Liver (tissue), 9 donors: ENCODE measurements around the gene CENPO. TPM values are rescaled to one million over a fixed set of nuclear protein-coding genes. Genes with fewer than 3 reads are reported as not detected.

Source experiments
- DNase-seq: peaks from one replicate; pipeline ENCODE4 v3.0.0-alpha.2; 2017; ENCODE audit warnings: low spot score
- H3K27ac ChIP-seq, 2 donors: one replicate each; pipeline ENCODE4 v1.7.0; 2013; ENCODE audit warnings: inconsistent platforms in 2 of 2, low read length in 2 of 2, control low read depth in 1 of 2, low read depth in 1 of 2, mild to moderate bottlenecking in 1 of 2
- H3K27me3 ChIP-seq, 4 donors: one replicate each; pipeline versions ENCODE4 v1.6.1 to v1.7.0; 2013; ENCODE audit warnings: low read length in 3 of 4, inconsistent platforms in 1 of 4, mild to moderate bottlenecking in 1 of 4, moderate library complexity in 1 of 4; ENCODE audit not compliant: control insufficient read depth in 4 of 4, insufficient read depth in 4 of 4
- H3K36me3 ChIP-seq, 4 donors: one replicate each; pipeline versions ENCODE4 v1.6.1 to v1.7.0; 2013; ENCODE audit warnings: low read length in 3 of 4, mild to moderate bottlenecking in 3 of 4, low read depth in 1 of 4, moderate library complexity in 1 of 4; ENCODE audit not compliant: control insufficient read depth in 4 of 4, insufficient read depth in 3 of 4
- H3K4me1 ChIP-seq, 4 donors: one replicate each; pipeline versions ENCODE4 v1.6.1 to v1.7.0; 2013; ENCODE audit warnings: low read length in 3 of 4, mild to moderate bottlenecking in 3 of 4, moderate library complexity in 1 of 4; ENCODE audit not compliant: control insufficient read depth in 4 of 4, insufficient read depth in 4 of 4
- H3K4me3 ChIP-seq, 3 donors: one replicate each; pipeline versions ENCODE4 v1.6.1 to v1.7.0; 2013; ENCODE audit warnings: low read length in 3 of 3, control low read depth in 1 of 3, low read depth in 1 of 3, mild to moderate bottlenecking in 1 of 3
- H3K9ac ChIP-seq, 2 donors: one replicate each; pipeline ENCODE4 v1.7.0; 2013; ENCODE audit warnings: low read length in 2 of 2, mild to moderate bottlenecking in 2 of 2, moderate library complexity in 2 of 2, control low read depth in 1 of 2, low read depth in 1 of 2
- H3K9me3 ChIP-seq, 4 donors: one replicate each; pipeline versions ENCODE4 v1.6.1 to v1.7.0; 2013; ENCODE audit warnings: low read length in 3 of 4; ENCODE audit not compliant: control insufficient read depth in 4 of 4
- ATF3 ChIP-seq: IDR thresholded peaks from 2 replicates; pipeline ENCODE4 v1.6.1; 2016; ENCODE audit warnings: antibody characterized with exemption
- CTCF ChIP-seq: fragments of 150-350 bp; IDR thresholded peaks from 2 replicates; pipeline ENCODE4 v1.5.1; 2017; ENCODE audit warnings: improper control_type of control experiment, low read depth, low read length; ENCODE audit not compliant: missing input control
- EGR1 ChIP-seq, 2 donors: IDR thresholded peaks; 2 replicates each; pipeline ENCODE4 v1.6.1; 2016 to 2018; ENCODE audit warnings: antibody characterized with exemption in 2 of 2, low read depth in 2 of 2
- FOXA2 ChIP-seq: IDR thresholded peaks from 2 replicates; pipeline ENCODE4 v1.6.1; 2016; ENCODE audit warnings: antibody characterized with exemption
- GABPA ChIP-seq, 2 donors: IDR thresholded peaks in 1 of 2; conservative IDR thresholded peaks in 1 of 2; 2 replicates each; pipeline ENCODE4 v1.6.1; 2016; ENCODE audit warnings: antibody characterized with exemption in 2 of 2, mild to moderate bottlenecking in 1 of 2, moderate library complexity in 1 of 2
- HNF4A ChIP-seq, 2 donors: conservative IDR thresholded peaks; 2 replicates each; pipeline ENCODE4 v1.6.1; 2016; ENCODE audit warnings: antibody characterized with exemption in 2 of 2, mild to moderate bottlenecking in 2 of 2
- HNF4G ChIP-seq: IDR thresholded peaks from 2 replicates; pipeline ENCODE4 v1.6.1; 2016; ENCODE audit warnings: antibody characterized with exemption
- JUND ChIP-seq, 2 donors: IDR thresholded peaks; 2 replicates each; pipeline ENCODE4 v1.6.1; 2016; ENCODE audit warnings: antibody characterized with exemption in 2 of 2
- MAX ChIP-seq: IDR thresholded peaks from 2 replicates; pipeline ENCODE4 v1.6.1; 2016; ENCODE audit warnings: antibody characterized with exemption
- NR2F2 ChIP-seq: IDR thresholded peaks from 2 replicates; pipeline ENCODE4 v1.6.1; 2016; ENCODE audit warnings: antibody characterized with exemption
- RAD21 ChIP-seq, 2 donors: IDR thresholded peaks; 2 replicates each; pipeline ENCODE4 v1.6.1; 2016; ENCODE audit warnings: antibody characterized with exemption in 2 of 2, mild to moderate bottlenecking in 2 of 2
- REST ChIP-seq: IDR thresholded peaks from 2 replicates; pipeline ENCODE4 v1.6.1; 2016; ENCODE audit warnings: antibody characterized with exemption, mild to moderate bottlenecking
- RXRA ChIP-seq, 2 donors: IDR thresholded peaks; 2 replicates each; pipeline ENCODE4 v1.6.1; 2017 to 2018; ENCODE audit warnings: antibody characterized with exemption in 2 of 2, mild to moderate bottlenecking in 1 of 2
- SP1 ChIP-seq: IDR thresholded peaks from 2 replicates; pipeline ENCODE4 v1.6.1; 2018; ENCODE audit warnings: antibody characterized with exemption, mild to moderate bottlenecking
- TAF1 ChIP-seq: conservative IDR thresholded peaks from 2 replicates; pipeline ENCODE4 v1.6.1; 2016; ENCODE audit warnings: antibody characterized with exemption, mild to moderate bottlenecking
- YY1 ChIP-seq: IDR thresholded peaks from 2 replicates; pipeline ENCODE4 v1.6.1; 2016; ENCODE audit warnings: antibody characterized with exemption, mild to moderate bottlenecking
- ZBTB33 ChIP-seq: IDR thresholded peaks from 2 replicates; pipeline ENCODE4 v1.6.1; 2016; ENCODE audit warnings: antibody characterized with exemption
- WGBS: extraction: QIAGEN DNeasy Blood & Tissue Kit; methylation state at CpG from one replicate; pipeline ENCODE4 v1.1.7; 2013; 5-methylcytosine and 5-hydroxymethylcytosine counted together
- polyA plus RNA-seq, 2 donors: library from polyadenylated mRNA; stranded (reverse) in 1 of 2; unstranded in 1 of 2; fragments of 200-250 nt in 1 of 2; fragments of >200 nt in 1 of 2; fragmentation: Nextera tagmentation in 1 of 2; extraction: Ambion mirVana in 1 of 2; gene quantifications; one replicate each; pipeline versions ENCODE4 v1.2.1 to v1.2.3, GENCODE V29; 2013 to 2015
- total RNA-seq, 2 donors: library from RNA; depleted of rRNA; stranded (reverse); fragments of >200 nt; gene quantifications; one replicate each; pipeline ENCODE4 v1.2.3, GENCODE V29; 2014
- donor health status: healthy.
- donor health status: healthy.
- donor health status: healthy.
- donor health status: healthy.
- donor health status: healthy.

The CENPO gene
- total and polyA plus RNA-seq, 4 donors: 2.2 to 17.8 (median 3.2) TPM

- DNase-seq: no peak
Observed at GRCh38 chr2:24830351-24830750, 37.1 kb downstream of the CENPO start.

More at GRCh38 chr2:24830351-24830750, 37.1 kb downstream of the CENPO start:
- H3K27me3 ChIP-seq: no peaks in the 10 kb centered on the region
- no peak overlapping the region for H3K4me3 ChIP-seq
- TF ChIP-seq REST (no peak), RXRA (IDR thresholded peaks at IDR 0.05) (no peak), EGR1 (IDR thresholded peaks at IDR 0.05; ENCODE audit: low read depth in 2 of 2) (no peak), MAX (no peak), JUND (IDR thresholded peaks at IDR 0.05) (no peak), NR2F2 (no peak), CTCF (peak; percentile 12), GABPA (IDR thresholded peaks at IDR 0.05 in 1 of 2, conservative IDR thresholded peaks at IDR 0.05 in 1 of 2) (no peak), HNF4G (no peak), HNF4A (conservative IDR thresholded peaks at IDR 0.05) (no peak), RAD21 (IDR thresholded peaks at IDR 0.05) (peak in 1 of 2 donors; percentile 57), SP1 (no peak), ZBTB33 (no peak), TAF1 (no peak), FOXA2 (no peak), ATF3 (no peak), YY1 (no peak)
- H3K36me3 ChIP-seq: peaks cover 0 to 2% (median 0%) of the 10 kb centered on the region in 4 donors
- no peaks in the 10 kb centered on the region for H3K9me3 ChIP-seq
- 88% methylated on average over 5 of the region's 5 CpGs for WGBS
- peaks cover 0 to 2% (median 0%) of the 10 kb centered on the region in 4 donors for H3K4me1 ChIP-seq
- H3K9ac ChIP-seq: no peak overlapping the region
- no peak overlapping the region for H3K27ac ChIP-seq
